Transverse colon (tissue), 4 donors: ENCODE results near the gene LRP4. TPM values are rescaled to one million over a fixed set of nuclear protein-coding genes. Genes with fewer than 3 reads are reported as not detected.

Experiments
- DNase-seq: peaks from one replicate; pipeline ENCODE4 v3.0.0-alpha.2; 2019
- H3K27ac ChIP-seq, 4 donors: fragments of 200-600 bp; sonication (generic); 2 replicates each; pipeline ENCODE4 v1.5.1; 2016 to 2018; ENCODE audit warnings: inconsistent platforms in 4 of 4
- H3K27me3 ChIP-seq: fragments of 200-600 bp; sonication (generic); 2 replicates; pipeline ENCODE4 v1.5.1; 2017; ENCODE audit warnings: inconsistent platforms
- H3K36me3 ChIP-seq, 4 donors: fragments of 200-600 bp; sonication (generic); 2 replicates each; pipeline ENCODE4 v1.5.1; 2017 to 2019; ENCODE audit warnings: inconsistent platforms in 4 of 4
- H3K4me1 ChIP-seq, 4 donors: fragments of 200-600 bp; sonication (generic); 2 replicates each; pipeline ENCODE4 v1.5.1; 2017 to 2020; ENCODE audit warnings: inconsistent platforms in 4 of 4
- H3K4me3 ChIP-seq, 4 donors: fragments of 200-600 bp; sonication (generic); 1 replicate in 1 of 4; 2 replicates in 3 of 4; pipeline versions ENCODE4 v1.5.1 to v1.6.1; 2017 to 2019; ENCODE audit warnings: inconsistent platforms in 4 of 4
- H3K9me3 ChIP-seq, 2 donors: fragments of 200-600 bp; sonication (generic); 2 replicates each; pipeline ENCODE4 v1.5.1; 2017 to 2019; ENCODE audit warnings: inconsistent platforms in 2 of 2
- EP300 ChIP-seq: sonication (generic); formaldehyde crosslinking; IDR thresholded peaks from one replicate; pipeline ENCODE4 v1.6.1; 2017; ENCODE audit warnings: antibody characterized with exemption, low read depth
- POLR2A ChIP-seq: fragments of 450-650 bp; IDR thresholded peaks from one replicate; pipeline ENCODE4 v1.6.1; 2016; ENCODE audit warnings: antibody characterized with exemption, mild to moderate bottlenecking, moderate library complexity
- POLR2AphosphoS5 ChIP-seq, 3 donors: sonication (generic); formaldehyde crosslinking; IDR thresholded peaks; one replicate each; pipeline ENCODE4 v1.6.1; 2016; ENCODE audit warnings: antibody characterized with exemption in 3 of 3
- WGBS, 2 donors: methylation state at CpG; one replicate each; pipeline ENCODE4 v1.1.5; 2018; ENCODE audit warnings: low coverage in 1 of 2; 5-methylcytosine and 5-hydroxymethylcytosine counted together
- in situ Hi-C, 4 donors: fragments of 200-750 bp; cut with MboI; loops; one replicate each; pipeline versions ENCODE4 v1.15.0 to v1.15.1; 2017; ENCODE audit warnings: low sequenced_read_pairs in 3 of 4, low pct_ligation_motif_present in 1 of 4, low pct_unique_long_range_greater_than_20kb in 1 of 4
- intact Hi-C: fragments of 100-400 bp; cut with DNase I; formaldehyde crosslinking; loops from one replicate; pipeline ENCODE4 v1.15.1; 2023; ENCODE audit warnings: low total_unique reads
- total RNA-seq, 4 donors: library from RNA; depleted of rRNA; stranded (reverse); fragments of >200 nt; gene quantifications; one replicate each; pipeline ENCODE4 v1.1.0, GENCODE V29; 2016
- TF ChIP-seq, protein P1 (sequence below), 5 experiments: fragments of 200-600 bp in 3 of 5; fragments of 450-650 bp in 2 of 5; sonication (generic) in 3 of 5; IDR thresholded peaks; 1 replicate in 2 of 5; 2 replicates in 3 of 5; pipeline ENCODE4 v1.5.1; 2016 to 2017; ENCODE audit warnings: antibody characterized with exemption in 5 of 5, inconsistent platforms in 3 of 5, mild to moderate bottlenecking in 2 of 5, moderate library complexity in 1 of 5

LRP4 gene
- total RNA-seq, 4 donors from 2014 or later, result 7.9 to 52.4 (median 16.2) TPM

DNA sequence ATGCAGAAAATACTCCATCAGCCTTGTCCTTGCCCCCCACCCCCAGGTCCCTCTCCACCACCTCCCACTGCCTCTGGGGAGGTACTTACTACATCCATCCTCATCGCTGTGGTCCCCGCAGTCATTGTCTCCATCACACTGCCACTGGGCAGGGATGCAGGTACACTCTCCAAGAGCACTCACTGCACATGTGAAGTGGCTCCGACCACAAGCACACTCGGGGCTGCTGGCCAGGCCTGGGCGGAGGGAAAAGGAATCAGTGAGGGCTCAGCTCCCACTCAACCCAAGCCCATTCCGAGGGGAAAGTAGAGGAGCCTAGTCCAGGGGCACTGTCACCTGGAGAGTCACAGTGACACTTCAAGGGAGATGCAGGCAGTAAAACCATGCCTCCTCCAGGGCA is 15.7 kb downstream of the LRP4 start:
- Histone ChIP-seq H3K27ac (no peak overlapping the region), H3K27me3 (no peaks in the 10 kb centered on the region), H3K4me3 (no peak overlapping the region), H3K9me3 (no peaks in the 10 kb centered on the region), H3K4me1 (no peaks in the 10 kb centered on the region), H3K36me3 (no peaks in the 10 kb centered on the region)
- DNase-seq, result no peak
- in situ Hi-C loops, result no loop called here
- intact Hi-C loops, result no loop called here
- 87% methylated on average over 6 of the region's 6 CpGs; no CpG with 5 or more reads in 1 of the 2 donors for WGBS, 2 donors
- TF ChIP-seq POLR2AphosphoS5 (IDR thresholded peaks at IDR 0.05), result no peak
- TF ChIP-seq, protein P1, sequence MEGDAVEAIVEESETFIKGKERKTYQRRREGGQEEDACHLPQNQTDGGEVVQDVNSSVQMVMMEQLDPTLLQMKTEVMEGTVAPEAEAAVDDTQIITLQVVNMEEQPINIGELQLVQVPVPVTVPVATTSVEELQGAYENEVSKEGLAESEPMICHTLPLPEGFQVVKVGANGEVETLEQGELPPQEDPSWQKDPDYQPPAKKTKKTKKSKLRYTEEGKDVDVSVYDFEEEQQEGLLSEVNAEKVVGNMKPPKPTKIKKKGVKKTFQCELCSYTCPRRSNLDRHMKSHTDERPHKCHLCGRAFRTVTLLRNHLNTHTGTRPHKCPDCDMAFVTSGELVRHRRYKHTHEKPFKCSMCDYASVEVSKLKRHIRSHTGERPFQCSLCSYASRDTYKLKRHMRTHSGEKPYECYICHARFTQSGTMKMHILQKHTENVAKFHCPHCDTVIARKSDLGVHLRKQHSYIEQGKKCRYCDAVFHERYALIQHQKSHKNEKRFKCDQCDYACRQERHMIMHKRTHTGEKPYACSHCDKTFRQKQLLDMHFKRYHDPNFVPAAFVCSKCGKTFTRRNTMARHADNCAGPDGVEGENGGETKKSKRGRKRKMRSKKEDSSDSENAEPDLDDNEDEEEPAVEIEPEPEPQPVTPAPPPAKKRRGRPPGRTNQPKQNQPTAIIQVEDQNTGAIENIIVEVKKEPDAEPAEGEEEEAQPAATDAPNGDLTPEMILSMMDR (IDR thresholded peaks at IDR 0.05), result no peak
- TF ChIP-seq POLR2A, result no peak
- TF ChIP-seq EP300, result no peak

DNA sequence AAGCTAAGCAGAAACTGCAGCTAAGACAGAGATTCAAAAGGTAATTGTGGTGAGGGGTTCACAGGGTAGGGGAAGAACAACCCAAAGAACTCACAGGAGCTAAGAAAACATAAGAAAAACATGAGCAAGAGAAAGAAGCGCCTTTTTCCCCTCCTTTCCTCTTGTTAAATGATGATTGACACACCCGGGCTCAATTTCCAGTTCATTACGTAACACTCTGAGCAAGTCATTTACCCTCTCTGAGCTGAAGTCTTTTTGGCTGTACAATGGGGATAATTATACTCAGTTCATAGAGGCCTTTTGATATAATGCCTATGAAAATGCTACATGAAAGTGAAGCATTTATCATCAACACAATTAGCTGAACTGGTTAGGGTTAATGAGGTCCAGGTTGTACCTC is 17.2 kb downstream of the LRP4 start:
- Histone ChIP-seq H3K36me3 (no peaks in the 10 kb centered on the region), H3K27ac (no peak overlapping the region), H3K27me3 (no peaks in the 10 kb centered on the region), H3K4me3 (no peak overlapping the region), H3K9me3 (no peaks in the 10 kb centered on the region), H3K4me1 (no peaks in the 10 kb centered on the region)
- 58 to 69% methylated on average over 3 of the region's 3 CpGs for WGBS, 2 donors
- no peak for DNase-seq
- intact Hi-C loops (no loop called here), in situ Hi-C loops (no loop called here)
- TF ChIP-seq EP300 (no peak), POLR2A (no peak), POLR2AphosphoS5 (IDR thresholded peaks at IDR 0.05) (no peak)
- TF ChIP-seq, protein P1 (IDR thresholded peaks at IDR 0.05), result no peak

DNA sequence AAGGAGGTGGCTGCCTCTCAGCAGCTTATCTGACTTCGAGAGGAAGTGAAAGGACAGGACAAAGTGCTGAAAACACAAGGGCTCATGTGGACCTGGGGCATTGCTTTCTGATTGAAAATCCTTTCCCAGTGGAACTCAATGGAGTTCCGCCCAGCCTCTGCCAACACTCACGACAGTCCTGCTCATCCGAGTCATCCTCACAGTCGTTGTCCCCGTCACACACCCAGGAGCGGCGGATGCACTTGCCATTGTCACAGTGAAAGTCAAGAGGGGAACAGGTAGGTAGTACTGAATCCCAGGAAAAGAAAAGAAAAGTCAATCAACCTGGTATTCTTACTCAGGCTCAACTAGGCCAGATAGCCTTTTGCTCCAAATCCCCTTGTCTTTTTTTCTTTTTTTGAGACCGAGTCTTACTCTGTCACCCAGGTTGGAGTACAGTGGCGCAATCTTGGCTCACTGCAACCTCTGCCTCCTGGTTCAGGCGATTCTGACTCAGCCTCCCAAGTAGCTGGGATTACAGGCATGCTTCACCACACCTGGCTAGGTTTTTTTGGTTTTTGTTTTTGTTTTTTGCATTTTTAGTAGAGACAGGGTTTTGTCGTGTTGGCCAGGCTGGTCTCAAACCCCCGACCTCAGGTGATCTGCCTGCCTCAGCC is 18.1 kb downstream of the LRP4 start:
- Histone ChIP-seq H3K4me3 (no peak overlapping the region), H3K9me3 (no peaks in the 10 kb centered on the region), H3K27ac (no peak overlapping the region), H3K36me3 (no peaks in the 10 kb centered on the region), H3K4me1 (no peaks in the 10 kb centered on the region), H3K27me3 (no peaks in the 10 kb centered on the region)
- WGBS, 2 donors, result 86 to 89% methylated on average over 3 to 13 of the region's 13 CpGs
- in situ Hi-C loops, result no loop called here
- intact Hi-C loops, result no loop called here
- DNase-seq, result no peak
- TF ChIP-seq POLR2AphosphoS5 (IDR thresholded peaks at IDR 0.05) (no peak), POLR2A (no peak), EP300 (no peak)
- TF ChIP-seq, protein P1 (IDR thresholded peaks at IDR 0.05), result no peak

DNA sequence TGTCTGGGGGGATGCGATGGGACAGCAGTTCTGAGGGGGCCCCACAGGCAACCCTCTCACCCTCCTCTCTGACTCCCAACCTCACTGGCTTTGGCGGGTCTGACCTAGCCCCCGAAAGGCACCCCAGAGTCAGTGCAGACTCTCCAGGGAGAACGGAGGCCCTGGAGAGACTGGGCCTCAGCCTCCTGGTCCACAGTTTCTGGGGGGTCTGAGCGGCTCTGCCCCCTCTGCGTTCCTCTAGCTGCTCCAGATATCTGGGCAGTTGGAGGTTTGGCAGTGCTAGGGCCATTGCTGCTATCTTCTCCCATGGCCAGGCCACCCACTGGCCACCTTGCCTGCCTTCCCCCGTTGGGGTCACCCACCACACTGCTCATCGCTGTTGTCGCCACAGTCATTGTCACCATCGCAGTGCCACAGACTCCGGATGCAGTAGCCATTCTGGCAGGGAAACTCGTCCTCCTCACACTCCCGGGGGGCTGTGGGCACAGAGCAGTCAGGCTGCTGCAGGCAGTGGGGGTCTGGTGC is 18.8 kb downstream of the LRP4 start:
- 95% methylated on average over 11 of the region's 13 CpGs; no CpG with 5 or more reads in 1 of the 2 donors for WGBS, 2 donors
- intact Hi-C loops, result no loop called here

More for the DNA sequence above, 18.8 kb downstream of the LRP4 start:
- TF ChIP-seq POLR2AphosphoS5 (IDR thresholded peaks at IDR 0.05) (no peak), EP300 (no peak), POLR2A (no peak)
- TF ChIP-seq, protein P1 (IDR thresholded peaks at IDR 0.05), result no peak
- DNase-seq, result no peak
- in situ Hi-C loops, result no loop called here
- Histone ChIP-seq H3K27me3 (no peaks in the 10 kb centered on the region), H3K27ac (no peak overlapping the region), H3K4me3 (no peak overlapping the region), H3K4me1 (no peaks in the 10 kb centered on the region), H3K9me3 (no peaks in the 10 kb centered on the region), H3K36me3 (no peaks in the 10 kb centered on the region)
